GM12892 (cell line): Measurements from ENCODE around the gene ARHGAP15.

Experiments
- POLR2A ChIP-seq: IDR thresholded peaks from 2 replicates; pipeline ENCODE4 v1.6.1; 2011; ENCODE audit warnings: low read depth, low read length, control low read depth
- POLR2AphosphoS5 ChIP-seq: IDR thresholded peaks from 2 replicates; pipeline ENCODE4 v1.6.1; 2011; ENCODE audit warnings: low read depth, low read length, control low read depth
- TAF1 ChIP-seq: IDR thresholded peaks from 2 replicates; pipeline ENCODE4 v1.6.1; 2011; ENCODE audit warnings: low read depth, mild to moderate bottlenecking, control low read depth, low read length, borderline replicate concordance

DNA sequence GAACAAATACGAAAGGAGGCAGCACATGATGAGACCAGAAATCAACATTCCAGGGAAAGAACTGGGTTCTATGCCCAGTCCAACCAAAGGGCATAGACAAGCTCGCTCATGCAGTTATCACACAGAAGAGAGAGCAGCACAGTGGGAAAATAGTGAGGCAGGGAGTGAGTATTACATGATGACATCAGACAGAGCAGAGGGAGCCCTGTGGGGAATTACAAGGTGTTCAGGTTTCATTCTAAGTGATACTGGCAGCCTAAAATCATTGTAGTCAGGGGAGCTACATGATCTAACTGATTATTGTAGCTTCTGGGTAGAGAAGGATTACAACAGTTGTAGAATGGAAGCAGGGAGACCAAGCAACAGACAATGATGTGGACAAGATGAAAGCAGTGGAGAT is 658.5 kb downstream of the ARHGAP15 start:
- TF ChIP-seq POLR2AphosphoS5 = no peak
- TF ChIP-seq POLR2A = no peak
- TF ChIP-seq TAF1 = no peak
